ENCODE results near the gene SP2. TPM values are rescaled to one million over a fixed set of nuclear protein-coding genes. Genes with fewer than 3 reads are reported as not detected.

The SP2 gene
- total and polyA plus RNA-seq, 2 of the 13 experiments (the other 11 are each of a cell fraction or from before 2014, with no cell fraction given), result 1.4 to 4.8 TPM

GRCh38 chr17:47966079-47966519, 70.1 kb downstream of the SP2 start (continued):
- no peak for TF ChIP-seq HBP1 (CRISPR knock-in tag; IDR thresholded peaks at IDR 0.05; ENCODE audit: low read depth)
- no peak for TF ChIP-seq ZNF17 (CRISPR knock-in tag; IDR thresholded peaks at IDR 0.05)
- TF ChIP-seq ELF3 (CRISPR knock-in tag; IDR thresholded peaks at IDR 0.05), result 0 out of 2 replicates have a peak, but pooled peaks have one; percentile 25
- no peak for TF ChIP-seq ZNF629 (CRISPR knock-in tag; conservative IDR thresholded peaks at IDR 0.05)
- TF ChIP-seq GZF1 (CRISPR knock-in tag; IDR thresholded peaks at IDR 0.05), result no peak
- 0 out of 2 replicates have a peak, but pooled peaks have one; percentile 13 for TF ChIP-seq SKIL (CRISPR knock-in tag; IDR thresholded peaks at IDR 0.05; ENCODE audit: borderline replicate concordance)
- no peak for TF ChIP-seq ATAD3A (CRISPR knock-in tag; IDR thresholded peaks at IDR 0.05)
- no peak for TF ChIP-seq ELF4 (CRISPR knock-in tag; IDR thresholded peaks at IDR 0.05; ENCODE audit: borderline replicate concordance)
- no peak for TF ChIP-seq GMEB1 (CRISPR knock-in tag; IDR thresholded peaks at IDR 0.05; ENCODE audit: borderline replicate concordance)
- TF ChIP-seq DRAP1 (CRISPR knock-in tag; IDR thresholded peaks at IDR 0.05), result peak; percentile 56; the same call in 1 of the 2 replicates
- TF ChIP-seq ZBTB3 (CRISPR knock-in tag; IDR thresholded peaks at IDR 0.05; ENCODE audit: borderline replicate concordance, low read depth), result no peak
- TF ChIP-seq RXRA (CRISPR knock-in tag; IDR thresholded peaks at IDR 0.05), result no peak
- TF ChIP-seq CCAR2 (optimal IDR thresholded peaks at IDR 0.05; ENCODE audit: low read depth, low read length), result no peak
- no peak for TF ChIP-seq ZNF530 (CRISPR knock-in tag; IDR thresholded peaks at IDR 0.05; ENCODE audit: low read depth)
- TF ChIP-seq ZNF670 (CRISPR knock-in tag; IDR thresholded peaks at IDR 0.05; ENCODE audit: borderline replicate concordance), result no peak
- TF ChIP-seq TSC22D2 (CRISPR knock-in tag; IDR thresholded peaks at IDR 0.05; ENCODE audit: borderline replicate concordance), result 0 out of 2 replicates have a peak, but pooled peaks have one; percentile 33
- TF ChIP-seq CBX2 (IDR thresholded peaks at IDR 0.05; ENCODE audit: low read depth, low read length), result no peak
- TF ChIP-seq CBX2 (CRISPR knock-in tag; IDR thresholded peaks at IDR 0.05; ENCODE audit: low read depth), result no peak
- no peak for TF ChIP-seq ZFP1 (CRISPR knock-in tag; IDR thresholded peaks at IDR 0.05)
- peak; percentile 64; the same call in 1 of the 2 replicates for TF ChIP-seq SNAI1 (CRISPR knock-in tag; IDR thresholded peaks at IDR 0.05; ENCODE audit: borderline replicate concordance)
- no peak for TF ChIP-seq NFKB2 (CRISPR knock-in tag; IDR thresholded peaks at IDR 0.05; ENCODE audit: borderline replicate concordance)
- no peak for TF ChIP-seq ZBTB37 (CRISPR knock-in tag; IDR thresholded peaks at IDR 0.05)

All from HepG2 (cell line).